ENCODE measurements around the gene CD70.

DNA sequence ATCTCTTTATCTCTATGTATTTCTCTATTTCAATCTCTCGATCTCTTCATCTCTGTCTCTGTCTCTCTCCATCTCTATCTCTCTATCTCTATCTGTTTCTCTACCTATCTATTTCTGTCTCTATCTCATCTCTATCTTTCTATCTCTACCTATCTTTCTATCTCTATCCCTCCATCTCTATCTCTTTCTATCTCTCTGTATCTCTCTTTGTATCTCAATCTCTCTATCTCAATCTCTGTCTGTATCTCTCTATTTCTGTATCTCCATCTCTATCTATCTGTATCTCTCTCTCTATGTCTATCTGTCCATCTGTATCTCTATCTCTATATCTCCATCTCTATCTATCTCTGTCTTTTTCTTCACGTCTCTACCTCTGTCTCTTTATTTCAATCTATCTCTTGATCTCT is 34.9 kb downstream of the CD70 start:
- TF ChIP-seq POLR2A (IDR thresholded peaks at IDR 0.05; ENCODE audit: low read length) (no peak), GATA1 (IDR thresholded peaks at IDR 0.05; ENCODE audit: low read depth, low read length) (no peak)

Measured in erythroblast (primary cell).